Forelimb muscle (tissue), 1 donor: ENCODE measurements around the gene DICER1. TPM values are rescaled to one million over a fixed set of nuclear protein-coding genes. Genes with fewer than 3 reads are reported as not detected.
"Not testable (repeated sequence)": the region's sequence is repeated elsewhere in the genome, so short reads cannot be mapped to it uniquely, and the experiment has no call there.

ENCODE experiments used
- DNase-seq: peaks from one replicate; pipeline ENCODE4 v3.0.0-alpha.2; 2013; ENCODE audit warnings: low read depth
- polyA plus RNA-seq: library from polyadenylated mRNA; unstranded; fragments of 120-200 nt; gene quantifications from one replicate; pipeline ENCODE4 v1.2.1, GENCODE V29; 2013; ENCODE audit not compliant: insufficient read length

DICER1 gene
- polyA plus RNA-seq, 1 donor, result 43.3 TPM

DNA sequence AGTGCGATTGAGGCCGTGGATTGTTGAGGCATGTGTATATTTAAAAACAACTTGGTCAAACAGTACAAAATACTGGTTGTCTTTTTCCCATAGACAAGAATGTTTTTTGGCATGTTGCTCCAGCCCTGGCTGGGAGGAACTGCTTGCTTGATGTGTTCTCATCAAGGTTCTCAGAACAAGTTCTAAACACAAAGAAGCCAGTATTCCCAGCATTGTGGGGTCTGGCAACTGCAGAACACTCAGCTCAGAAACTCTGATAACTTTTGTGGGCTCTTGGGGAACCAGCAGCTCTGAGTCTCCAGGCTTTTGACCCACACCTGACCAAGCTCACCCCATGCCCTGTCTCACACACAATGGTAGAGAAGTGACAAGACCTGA is 27.1 kb upstream of the DICER1 start:
- no peak for DNase-seq

DNA sequence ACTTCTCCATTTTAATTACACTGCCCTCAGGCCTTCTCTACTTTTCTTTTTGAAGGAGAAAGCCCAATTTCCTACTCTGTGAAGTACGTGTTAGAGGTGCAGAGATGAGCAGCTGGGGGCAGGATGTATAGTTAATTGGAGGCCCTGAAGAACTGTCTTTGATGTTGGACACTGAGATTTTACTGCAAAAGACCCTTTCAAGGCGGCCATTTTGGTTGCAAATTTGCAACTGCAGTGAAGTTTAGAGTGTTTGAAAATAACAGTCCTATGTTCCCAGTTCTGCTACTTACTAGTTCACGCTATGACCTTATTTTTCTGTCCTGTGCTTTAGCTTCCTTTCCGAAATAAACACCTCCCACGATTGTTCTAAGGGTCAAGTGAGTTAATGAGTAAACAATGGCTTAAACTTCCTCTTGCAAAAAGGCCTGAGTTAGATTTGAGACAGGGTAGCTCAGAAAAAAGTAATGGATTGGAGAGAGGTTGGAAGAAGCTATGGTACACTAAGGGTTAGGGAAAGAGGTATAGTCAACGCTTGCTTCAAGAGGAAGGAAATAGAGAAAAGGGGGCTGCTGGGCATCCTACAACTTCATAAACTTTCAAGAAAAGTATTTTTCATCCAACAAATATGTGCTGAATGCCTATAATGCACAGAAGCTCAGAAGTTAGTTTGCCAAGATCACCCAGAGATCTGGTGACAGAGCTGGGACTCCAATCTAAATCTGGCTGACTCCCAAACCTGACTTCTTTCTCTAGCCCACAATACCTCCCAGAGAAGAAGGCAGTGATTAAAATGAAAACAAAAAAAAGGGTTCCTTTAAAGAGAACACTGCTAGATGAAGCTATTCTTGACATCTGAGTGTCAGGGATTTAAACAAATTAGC is 26.4 kb upstream of the DICER1 start:
- DNase-seq, result no peak

DNA sequence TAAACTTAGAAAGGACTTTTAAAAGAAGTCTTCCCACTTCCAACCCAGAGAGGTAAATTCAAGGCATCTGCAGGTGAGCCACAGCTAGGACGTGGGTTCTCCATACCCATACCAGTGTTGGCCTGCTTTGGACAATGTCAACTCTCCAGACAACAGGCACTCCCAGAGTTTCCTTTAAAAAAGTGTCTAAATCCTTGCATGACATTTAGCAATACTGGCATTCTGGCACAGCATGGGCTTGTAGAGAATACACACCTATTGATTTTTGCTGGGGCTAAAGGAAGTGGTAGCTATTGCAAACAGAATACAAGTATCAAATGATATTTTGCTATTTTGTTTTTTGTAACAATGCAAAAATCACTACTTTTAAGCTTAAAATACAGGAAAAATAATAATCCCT is 25.8 kb upstream of the DICER1 start:
- no peak for DNase-seq

DNA sequence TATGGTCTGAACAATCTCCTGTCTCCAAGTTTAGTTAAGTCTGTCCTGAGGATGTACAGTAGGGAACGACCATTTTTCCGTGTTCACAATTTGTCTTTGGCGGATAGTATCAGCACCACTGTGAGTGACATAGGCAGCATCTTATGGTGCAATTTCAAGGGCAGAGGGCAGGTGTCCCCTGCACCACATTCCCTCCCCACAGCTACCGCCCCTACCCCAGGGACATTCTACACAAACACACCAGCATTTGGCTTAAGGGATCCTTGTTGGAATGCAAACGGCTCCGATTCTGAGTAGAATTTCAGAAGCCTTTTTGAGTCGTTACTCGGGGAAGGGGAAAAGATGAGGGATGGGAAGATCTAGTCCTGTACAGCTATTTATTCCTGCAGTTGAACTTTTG is 25.1 kb upstream of the DICER1 start:
- DNase-seq, result no peak

DNA sequence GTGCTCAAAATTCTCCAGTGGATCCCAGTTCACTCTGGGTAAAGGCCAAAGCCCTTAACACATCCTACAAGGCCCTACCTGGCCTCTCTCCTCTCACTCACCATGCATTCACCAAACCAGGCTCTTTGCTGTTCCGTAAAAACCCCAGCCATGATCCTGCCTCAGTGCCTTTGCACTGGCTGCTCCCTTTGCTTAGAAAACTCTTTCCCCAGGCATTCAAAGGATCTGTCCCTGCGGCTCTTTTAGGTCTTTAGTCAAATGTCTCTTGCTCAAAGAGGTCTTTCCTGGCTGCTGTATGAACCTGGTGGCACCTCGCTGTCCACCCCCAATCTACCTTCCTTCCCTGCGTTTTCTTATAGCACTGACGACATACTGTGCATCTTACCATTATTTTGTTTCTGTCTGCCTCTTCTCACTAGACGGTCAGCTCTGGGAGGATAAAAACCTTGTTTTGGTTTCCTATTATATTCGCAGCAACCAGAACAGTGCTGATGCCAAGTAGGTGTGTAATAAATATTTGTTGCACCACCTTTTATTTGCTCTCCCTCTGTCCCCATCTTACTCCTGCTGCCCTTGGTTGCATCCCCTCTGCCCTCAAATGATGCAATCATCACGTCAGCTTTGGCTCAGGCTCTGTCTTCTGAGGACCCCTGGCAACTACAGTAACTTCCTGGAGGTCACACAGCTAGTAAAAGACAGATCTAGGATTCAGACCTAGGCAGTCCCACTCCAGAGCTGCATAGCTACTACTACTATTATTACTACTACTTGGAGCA is 23.8 kb upstream of the DICER1 start:
- DNase-seq, result no peak

DNA sequence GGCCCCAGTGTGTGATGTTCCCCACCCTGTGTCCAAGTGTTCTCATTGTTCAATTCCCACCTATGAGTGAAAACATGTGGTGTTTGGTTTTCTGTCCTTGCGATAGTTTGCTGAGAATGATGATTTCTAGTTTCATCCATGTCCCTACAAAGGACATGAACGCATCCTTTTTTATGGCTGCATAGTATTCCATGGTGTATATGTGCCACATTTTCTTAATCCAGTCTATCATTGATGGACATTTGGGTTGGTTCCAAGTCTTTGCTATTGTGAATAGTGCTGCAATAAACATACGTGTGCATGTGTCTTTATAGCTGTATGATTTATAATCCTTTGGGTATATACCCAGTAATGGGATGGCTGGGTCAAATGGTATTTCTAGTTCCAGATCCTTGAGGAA is 18.3 kb upstream of the DICER1 start:
- not testable (repeated sequence) for DNase-seq

DNA sequence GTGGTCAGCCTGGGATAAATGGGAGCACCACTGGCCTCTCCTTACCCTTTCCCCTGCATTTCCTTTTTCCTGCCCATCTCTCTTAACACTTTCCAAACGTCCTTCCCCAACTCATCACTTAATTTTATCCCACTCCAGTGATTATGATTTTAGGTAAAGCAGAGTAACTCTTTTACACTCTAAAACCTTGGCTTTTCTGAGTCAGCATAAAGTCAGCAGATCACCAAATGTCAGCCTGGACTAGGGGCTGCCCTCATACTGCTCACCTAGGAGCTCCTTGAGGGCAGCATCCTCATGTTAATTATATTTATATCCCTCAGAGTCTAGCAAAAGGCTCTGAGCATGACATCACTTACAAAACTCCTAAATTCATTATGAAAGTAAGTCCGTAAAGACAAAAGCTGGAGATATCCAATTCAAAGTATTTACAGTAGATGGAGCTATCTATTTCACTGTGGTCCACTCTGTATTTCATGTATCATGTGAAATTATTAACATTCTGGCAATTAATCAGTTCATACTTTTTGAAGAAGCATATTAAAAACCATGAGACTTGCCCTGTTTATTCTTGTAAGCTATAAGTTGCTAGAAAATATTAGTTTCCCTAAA is 17.0 kb upstream of the DICER1 start:
- no peak for DNase-seq

DNA sequence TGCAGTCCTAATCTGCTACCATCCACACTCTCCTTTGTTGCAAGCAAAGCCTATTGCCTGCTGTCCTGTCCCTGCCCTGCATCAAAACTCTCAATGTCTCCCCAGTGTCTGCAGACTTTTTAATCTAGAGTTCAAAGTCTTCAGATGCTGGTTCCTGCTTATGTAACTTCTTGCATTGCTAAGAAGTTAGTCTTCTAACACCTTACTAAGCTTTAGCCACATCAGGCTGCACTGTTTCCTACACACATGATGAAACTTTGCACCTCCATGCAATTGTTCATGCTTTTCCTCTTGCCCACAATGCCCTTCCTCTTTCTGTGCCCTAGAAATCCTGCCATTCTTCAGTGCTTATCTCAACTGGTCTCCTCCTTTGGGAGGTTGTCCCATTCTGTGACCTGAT is 16.2 kb upstream of the DICER1 start:
- no peak for DNase-seq

DNA sequence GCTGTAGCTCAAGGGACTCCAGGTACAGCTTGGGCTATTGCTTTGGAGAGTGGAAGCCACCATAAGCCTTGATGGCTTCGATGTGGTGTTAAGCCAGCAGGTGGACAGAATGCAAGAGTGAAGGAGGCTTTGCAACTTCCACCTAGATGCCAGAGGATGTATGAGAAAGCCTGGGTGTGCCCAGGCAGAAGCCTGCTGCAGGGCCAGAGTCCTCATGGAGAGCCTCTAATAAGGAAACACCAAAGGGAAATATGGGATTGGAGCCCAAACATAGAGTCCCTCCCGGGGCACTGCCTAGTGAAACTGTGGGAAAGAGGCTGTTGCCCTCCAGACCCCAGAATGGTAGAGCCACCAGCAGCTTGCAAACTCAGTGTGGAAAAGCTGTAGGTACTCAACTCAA is 9.8 kb upstream of the DICER1 start:
- DNase-seq, result no peak

DNA sequence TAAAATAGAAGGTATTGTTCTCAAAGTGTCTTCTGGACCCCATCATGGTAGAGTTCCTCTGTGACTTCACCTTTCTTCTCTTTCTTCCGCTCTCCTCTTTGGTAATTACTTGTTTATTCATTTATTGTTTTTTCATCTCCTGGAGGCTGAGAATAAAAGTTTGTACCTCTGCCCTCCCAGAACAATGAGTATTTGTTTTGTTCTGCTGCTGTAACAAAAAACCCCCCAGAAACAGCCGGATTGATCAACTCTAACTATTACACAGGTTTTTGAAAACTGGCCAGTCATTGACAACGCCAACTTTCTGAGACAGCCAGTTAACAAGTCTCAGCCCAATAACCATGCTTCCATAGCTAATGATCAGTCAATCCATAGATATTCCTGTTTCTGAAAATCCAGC is 8.2 kb upstream of the DICER1 start:
- DNase-seq, result no peak

DNA sequence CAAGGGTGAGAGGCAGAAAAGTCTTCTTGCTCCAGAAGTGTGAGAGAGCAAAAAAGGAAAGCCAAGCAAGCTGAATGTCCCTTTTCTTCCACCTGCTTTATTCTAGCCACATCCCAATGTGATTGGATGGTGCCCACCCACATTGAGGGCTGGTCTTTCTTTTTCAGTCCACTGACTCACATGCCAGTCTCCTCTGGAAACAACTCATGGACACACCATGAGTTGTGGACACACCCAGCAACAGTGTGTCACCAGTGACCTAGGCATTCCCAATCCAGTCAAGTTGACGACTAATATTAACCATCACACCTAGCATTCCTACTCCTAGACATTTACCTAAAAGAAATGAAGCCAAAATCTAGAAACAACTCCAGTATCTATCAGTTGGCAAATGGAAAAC is 7.2 kb upstream of the DICER1 start:
- DNase-seq, result no peak

DNA sequence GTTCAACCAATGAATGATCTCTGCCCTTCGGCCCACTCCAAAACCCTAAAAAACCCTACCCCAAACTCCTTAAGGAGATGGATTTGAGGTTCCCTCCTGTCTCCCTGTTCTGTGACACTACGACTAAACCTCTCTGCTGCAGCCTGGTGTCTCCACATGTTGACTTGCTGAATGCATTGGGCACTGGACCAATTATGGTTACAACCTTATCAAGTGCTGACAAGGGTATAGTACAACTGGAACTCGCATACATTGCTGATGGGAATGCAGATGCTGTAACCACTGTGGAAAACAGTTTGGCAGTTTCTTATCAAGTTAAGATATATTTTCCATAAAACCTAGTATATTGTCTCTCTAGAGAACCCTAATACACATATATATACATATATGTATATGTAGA is 6.3 kb upstream of the DICER1 start:
- no peak for DNase-seq

DNA sequence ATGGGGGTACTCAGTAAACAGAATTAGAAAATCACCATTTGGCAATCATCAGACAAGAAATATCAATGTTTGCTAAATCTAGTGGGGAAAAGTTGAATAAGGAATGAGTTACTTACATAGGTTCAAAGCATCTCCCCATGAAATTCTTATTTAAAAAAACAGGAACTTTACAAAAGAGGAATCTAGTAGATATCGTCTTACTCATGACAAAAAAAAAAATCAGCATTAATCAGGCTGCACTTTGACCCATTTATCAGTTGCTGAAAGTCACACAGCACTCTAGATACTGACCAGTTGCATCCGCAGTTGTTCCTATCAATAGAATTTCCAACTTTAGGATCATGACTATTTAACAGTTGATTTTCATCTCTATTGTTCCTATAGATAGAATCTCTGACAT is 5.8 kb upstream of the DICER1 start:
- no peak for DNase-seq

DNA sequence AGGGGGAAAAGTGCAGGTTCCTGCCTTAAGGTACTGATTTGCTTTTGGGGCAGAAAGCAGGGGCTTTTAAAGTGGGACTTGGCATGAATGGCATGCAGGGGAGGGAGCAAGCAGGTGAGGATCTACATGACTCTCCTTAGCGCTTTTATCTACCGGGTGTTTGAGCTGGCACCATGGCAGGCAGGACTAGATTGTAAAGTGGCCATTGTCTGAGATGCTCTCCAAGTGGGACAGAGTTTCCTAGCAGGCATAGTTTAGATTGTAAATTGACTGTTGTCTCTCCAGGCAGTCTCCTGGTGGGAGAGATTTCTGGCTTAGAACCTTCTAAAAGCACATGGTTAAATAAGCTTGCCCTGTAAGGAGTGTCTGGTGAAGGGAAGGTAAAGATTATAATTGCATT is 5.3 kb upstream of the DICER1 start:
- no peak for DNase-seq

DNA sequence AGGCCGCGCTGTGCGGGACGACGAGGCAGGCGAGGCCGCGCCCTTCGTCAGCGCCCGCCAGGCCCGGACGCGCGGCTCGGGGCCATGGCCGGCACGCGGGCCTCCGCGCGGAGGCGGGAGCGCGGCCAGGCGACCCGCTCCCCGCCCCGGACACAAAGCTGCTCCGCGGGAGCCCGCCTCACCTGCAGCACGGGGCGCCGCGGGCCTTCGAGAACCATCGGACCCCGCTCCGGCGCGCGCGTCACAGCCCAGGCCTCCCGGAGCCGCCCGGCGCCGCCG is 342 bp downstream of the DICER1 start:
- DNase-seq, result no peak

DNA sequence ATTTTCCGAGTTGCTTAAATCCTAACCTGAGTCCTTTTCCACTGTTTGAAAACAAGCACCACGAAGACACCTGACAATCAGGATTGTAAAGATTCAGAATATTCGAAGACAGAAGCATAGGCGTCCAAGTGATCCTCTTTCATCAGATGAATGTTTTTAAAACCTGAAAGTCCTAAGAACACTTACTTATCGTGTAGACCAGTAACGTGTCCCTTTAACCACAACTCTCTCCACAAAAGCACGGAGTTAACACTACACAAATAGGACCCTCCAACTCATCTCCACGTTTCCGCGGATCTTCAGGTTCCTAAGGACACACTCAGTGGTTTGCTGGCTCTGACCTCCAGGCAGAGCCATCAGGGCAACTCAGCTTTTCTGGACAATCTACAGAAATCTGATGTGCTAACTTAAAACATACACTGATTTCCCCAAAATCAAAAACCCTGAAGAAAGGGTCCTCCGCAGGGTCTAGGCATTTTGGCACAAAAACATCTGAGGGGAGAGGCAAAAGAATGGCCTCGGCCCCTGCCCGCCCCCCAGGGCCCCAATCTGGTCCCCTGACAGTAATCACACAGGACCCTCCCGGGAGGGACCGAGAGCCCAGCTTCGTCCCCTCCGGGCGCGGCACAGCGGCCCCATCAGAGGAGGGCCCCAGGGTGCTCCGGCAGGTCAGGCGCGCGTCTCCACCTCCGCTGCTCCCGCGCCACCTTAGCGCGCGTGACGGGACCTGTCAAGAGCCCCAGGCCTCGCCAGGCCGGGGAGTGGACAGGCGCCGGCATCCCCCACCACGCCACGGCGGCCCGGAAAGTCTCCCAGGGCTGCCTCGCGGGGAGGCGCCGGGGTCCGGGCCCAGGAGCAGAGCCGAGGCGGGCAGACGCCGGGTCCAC is 925 bp downstream of the DICER1 start:
- DNase-seq, result no peak

DNA sequence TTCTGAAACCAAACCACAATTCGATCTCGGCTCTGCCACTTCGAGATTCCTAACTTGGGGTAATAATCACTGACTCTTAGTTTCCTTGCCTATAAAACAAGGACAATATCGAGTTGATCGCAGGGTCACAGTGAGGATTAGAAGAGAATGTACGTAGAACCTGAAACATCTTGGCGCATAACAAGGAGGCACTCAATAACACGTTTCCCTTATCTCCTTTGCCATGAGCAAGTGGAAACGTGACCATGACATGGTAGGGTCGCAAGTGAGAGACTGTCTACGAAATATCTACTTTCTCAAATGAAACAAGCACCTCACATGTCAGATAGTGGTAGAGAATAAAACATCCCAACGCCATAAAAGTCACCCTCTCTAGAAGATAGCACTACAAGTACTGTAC is 2.3 kb downstream of the DICER1 start:
- no peak for DNase-seq

DNA sequence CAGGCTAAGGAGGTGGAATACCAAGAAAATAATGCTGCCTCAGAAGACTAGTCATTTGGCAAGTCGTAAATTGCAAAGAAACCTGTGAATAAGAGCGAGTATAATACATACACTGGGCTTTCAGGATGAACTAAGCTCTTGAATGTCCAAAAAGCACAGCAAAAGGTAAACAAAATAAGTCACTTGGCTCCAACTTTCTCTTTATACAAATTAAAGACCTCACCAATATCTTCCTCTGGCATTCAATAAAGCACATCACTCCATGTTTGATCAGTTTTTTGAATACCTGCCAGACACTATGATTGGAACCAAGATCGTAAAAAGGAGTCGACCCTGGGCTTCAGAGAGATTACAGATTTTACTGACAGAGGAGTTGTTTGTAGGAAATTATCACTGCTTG is 3.5 kb downstream of the DICER1 start:
- no peak for DNase-seq

DNA sequence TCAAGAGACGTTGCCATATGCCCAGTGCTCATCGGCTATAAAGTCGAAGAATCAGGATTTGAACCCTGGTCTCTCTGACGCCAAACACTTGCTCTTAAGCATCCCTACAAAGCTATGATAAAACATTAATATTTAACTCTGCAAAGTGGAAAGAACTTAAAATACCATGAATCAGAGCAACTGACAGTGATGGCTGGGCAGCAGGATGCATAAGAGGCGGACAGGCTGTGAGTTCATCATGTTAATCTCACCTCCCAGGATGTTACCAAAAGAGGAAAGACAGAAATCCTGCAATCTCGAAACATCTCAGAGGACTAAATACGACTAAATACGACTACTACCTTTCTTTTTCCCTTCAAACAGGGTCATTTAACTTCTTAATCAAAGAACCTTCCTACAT is 5.8 kb downstream of the DICER1 start:
- DNase-seq, result no peak

DNA sequence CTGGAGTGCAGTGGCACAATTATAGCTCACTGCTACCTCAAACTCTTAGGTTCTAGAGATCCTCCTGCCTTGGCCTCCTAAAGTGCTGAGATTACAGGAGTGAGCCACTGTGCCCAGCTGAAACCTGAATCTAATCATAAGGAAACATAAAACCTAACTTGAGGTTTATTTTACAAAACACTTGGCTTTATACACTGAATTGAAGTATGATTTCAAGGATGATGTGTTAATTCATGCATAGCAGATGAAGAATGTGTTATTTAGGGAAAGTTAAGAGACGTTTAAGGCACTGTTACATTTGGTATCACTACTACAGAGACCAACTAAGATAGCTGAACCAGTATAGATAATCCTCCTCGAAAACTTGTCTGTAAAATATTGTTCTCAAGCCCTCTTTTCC is 6.4 kb downstream of the DICER1 start:
- DNase-seq, result no peak

DNA sequence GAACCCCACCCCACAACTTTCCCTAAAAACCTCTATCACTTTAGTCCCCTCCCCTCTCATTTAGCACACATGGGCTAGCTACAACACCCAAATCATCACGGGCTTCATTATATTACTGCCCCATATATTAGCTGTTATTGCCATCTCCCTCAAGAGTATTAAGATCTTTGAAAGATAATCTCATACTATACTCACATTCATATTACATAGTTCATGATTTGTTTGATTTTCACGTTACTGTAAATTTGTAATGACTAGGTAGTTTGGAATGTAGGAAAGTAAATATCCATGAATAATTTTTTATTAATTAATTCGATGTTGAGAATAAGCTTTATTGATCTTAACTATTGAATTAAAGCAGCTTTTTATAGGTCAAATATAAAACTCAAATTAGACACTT is 7.9 kb downstream of the DICER1 start:
- DNase-seq, result no peak

DNA sequence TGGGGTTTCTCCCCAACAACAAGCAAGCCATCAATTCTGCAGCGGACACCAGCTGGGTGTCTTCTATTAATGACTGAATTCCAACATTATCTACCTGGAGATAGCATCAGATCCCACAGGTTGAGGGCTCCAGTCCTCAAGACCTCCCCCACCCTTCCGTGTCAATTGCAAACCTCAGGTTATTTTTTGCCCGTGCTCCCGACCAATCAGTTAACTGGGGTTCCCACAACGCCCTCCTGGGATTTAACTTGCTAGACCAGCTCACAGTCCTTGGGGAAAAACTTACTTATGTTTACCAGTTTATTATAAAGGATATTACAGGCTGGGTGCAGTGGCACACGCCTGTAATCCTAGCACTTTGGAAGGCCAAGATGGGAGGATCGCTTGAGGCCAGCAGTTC is 9.7 kb downstream of the DICER1 start:
- DNase-seq, result no peak
